Mesendoderm (in vitro differentiated cells): ENCODE data around the gene SLC16A3.
"Not testable (repeated sequence)": the region's sequence is repeated elsewhere in the genome, so short reads cannot be mapped to it uniquely, and the experiment has no call there.

Source experiments
- DNase-seq: peaks from one replicate; pipeline ENCODE4 v3.0.0; 2013
- H2AK5ac ChIP-seq: 2 replicates; pipeline ENCODE4 v1.6.1; 2013; ENCODE audit warnings: low read length, inconsistent platforms
- H2BK120ac ChIP-seq: 2 replicates; pipeline ENCODE4 v1.6.1; 2013; ENCODE audit warnings: low read depth, mild to moderate bottlenecking, low read length, moderate library complexity, mixed read lengths
- H2BK15ac ChIP-seq: replicated peaks from 2 replicates; pipeline ENCODE4 v1.6.1; 2013; ENCODE audit warnings: low read depth, mild to moderate bottlenecking, moderate library complexity
- H2BK5ac ChIP-seq: 2 replicates; pipeline ENCODE4 v1.6.1; 2013; ENCODE audit warnings: low read length, inconsistent platforms
- H3K18ac ChIP-seq: 2 replicates; pipeline ENCODE4 v1.6.1; 2013; ENCODE audit warnings: mild to moderate bottlenecking, low read length, mixed read lengths
- H3K23ac ChIP-seq: one replicate; pipeline ENCODE4 v1.6.1; 2013; ENCODE audit warnings: low read length
- H3K27ac ChIP-seq: 2 replicates; pipeline ENCODE4 v1.5.1; 2013; ENCODE audit warnings: low read depth, mild to moderate bottlenecking, inconsistent platforms, low read length, moderate library complexity
- H3K27me3 ChIP-seq: 2 replicates; pipeline ENCODE4 v1.6.1; 2013; ENCODE audit warnings: low read length, control low read depth, mild to moderate bottlenecking, inconsistent platforms; ENCODE audit not compliant: insufficient read depth, poor library complexity
- H3K36me3 ChIP-seq: 2 replicates; pipeline ENCODE4 v1.6.1; 2013; ENCODE audit warnings: low read length, inconsistent platforms; ENCODE audit not compliant: control insufficient read depth, insufficient read depth
- H3K4ac ChIP-seq: one replicate; pipeline ENCODE4 v1.6.1; 2013; ENCODE audit warnings: low read depth, mild to moderate bottlenecking, low read length, moderate library complexity
- H3K4me1 ChIP-seq: 2 replicates; pipeline ENCODE4 v1.6.1; 2013; ENCODE audit warnings: low read depth, low read length, inconsistent platforms; ENCODE audit not compliant: control insufficient read depth
- H3K4me2 ChIP-seq: 2 replicates; pipeline ENCODE4 v1.6.1; 2013; ENCODE audit warnings: low read length
- H3K4me3 ChIP-seq: 2 replicates; pipeline ENCODE4 v1.5.1; 2013; ENCODE audit warnings: mild to moderate bottlenecking, low read length
- H3K56ac ChIP-seq: one replicate; pipeline ENCODE4 v1.6.1; 2013; ENCODE audit warnings: low read length
- H3K79me1 ChIP-seq: 2 replicates; pipeline ENCODE4 v1.6.1; 2013; ENCODE audit warnings: low read length, inconsistent platforms
- H3K79me2 ChIP-seq: 2 replicates; pipeline ENCODE4 v1.6.1; 2013; ENCODE audit warnings: mild to moderate bottlenecking, low read length; ENCODE audit not compliant: control insufficient read depth, insufficient read depth
- H3K9ac ChIP-seq: 2 replicates; pipeline ENCODE4 v1.6.1; 2013; ENCODE audit warnings: low read length, inconsistent platforms
- H4K5ac ChIP-seq: one replicate; pipeline ENCODE4 v1.6.1; 2013; ENCODE audit warnings: low read length
- H4K8ac ChIP-seq: one replicate; pipeline ENCODE4 v1.6.1; 2013; ENCODE audit warnings: low read depth, mild to moderate bottlenecking, control low read depth, low read length, moderate library complexity
- WGBS: extraction: QIAGEN DNeasy Blood & Tissue Kit; methylation state at CpG from one replicate; pipeline ENCODE4 v1.1.7; 2013; ENCODE audit warnings: low lambda C conversion rate, missing lambda C conversion rate; ENCODE audit not compliant: insufficient coverage; ENCODE audit errors: extremely low coverage; 5-methylcytosine and 5-hydroxymethylcytosine counted together

The SLC16A3 gene

GRCh38 chr17:82249896-82250581, 21.2 kb downstream of the SLC16A3 start:
- H3K27me3 ChIP-seq, result no peaks in the 10 kb centered on the region
- no peak overlapping the region for H3K23ac ChIP-seq
- H3K4me3 ChIP-seq, result no peak overlapping the region
- peaks cover 37% of the 10 kb centered on the region for H3K36me3 ChIP-seq
- DNase-seq, result no peak
- no peak overlapping the region for H3K9ac ChIP-seq
- H3K4ac ChIP-seq, result no peak overlapping the region
- H4K8ac ChIP-seq, result no peak overlapping the region
- no peak overlapping the region for H2AK5ac ChIP-seq
- no peak overlapping the region for H3K56ac ChIP-seq
- H3K4me2 ChIP-seq, result no peak overlapping the region
- H2BK5ac ChIP-seq, result no peak overlapping the region
- no peak overlapping the region for H3K18ac ChIP-seq
- no peak overlapping the region for H4K5ac ChIP-seq
- H3K4me1 ChIP-seq, result no peaks in the 10 kb centered on the region
- H3K79me2 ChIP-seq, result peaks cover 6% of the 10 kb centered on the region
- no peak overlapping the region for H2BK120ac ChIP-seq
- no peak overlapping the region for H2BK15ac ChIP-seq
- no peak overlapping the region for H3K27ac ChIP-seq
- no CpG with 5 or more reads among the region's 33 CpGs for WGBS
- peaks cover 23% of the 10 kb centered on the region for H3K79me1 ChIP-seq

- Histone ChIP-seq H4K8ac (no peak overlapping the region), H3K56ac (no peak overlapping the region), H3K4me3 (no peak overlapping the region), H3K27ac (no peak overlapping the region), H4K5ac (no peak overlapping the region), H3K18ac (no peak overlapping the region), H3K4me2 (no peak overlapping the region), H2AK5ac (no peak overlapping the region), H3K9ac (no peak overlapping the region), H3K4ac (no peak overlapping the region), H2BK120ac (no peak overlapping the region), H3K36me3 (peaks cover 37% of the 10 kb centered on the region), H2BK5ac (no peak overlapping the region), H2BK15ac (no peak overlapping the region), H3K23ac (no peak overlapping the region), H3K79me2 (peaks cover 6% of the 10 kb centered on the region), H3K79me1 (peaks cover 28% of the 10 kb centered on the region), H3K4me1 (no peaks in the 10 kb centered on the region), H3K27me3 (no peaks in the 10 kb centered on the region)
- DNase-seq, result no peak
- WGBS, result no CpG with 5 or more reads among the region's 25 CpGs
Observed at GRCh38 chr17:82250868-82251500, 22.1 kb downstream of the SLC16A3 start.

- Histone ChIP-seq H3K18ac (no peak overlapping the region), H3K4me1 (no peaks in the 10 kb centered on the region), H3K27ac (no peak overlapping the region), H2AK5ac (no peak overlapping the region), H3K23ac (no peak overlapping the region), H3K9ac (no peak overlapping the region), H2BK120ac (no peak overlapping the region), H3K36me3 (peaks cover 38% of the 10 kb centered on the region), H2BK5ac (no peak overlapping the region), H3K79me1 (peaks cover 30% of the 10 kb centered on the region), H3K27me3 (no peaks in the 10 kb centered on the region), H3K4me2 (no peak overlapping the region), H3K56ac (no peak overlapping the region), H4K5ac (no peak overlapping the region), H3K4ac (no peak overlapping the region), H3K4me3 (no peak overlapping the region), H4K8ac (no peak overlapping the region), H2BK15ac (no peak overlapping the region), H3K79me2 (peaks cover 14% of the 10 kb centered on the region)
- no peak for DNase-seq
- no CpG with 5 or more reads among the region's 28 CpGs for WGBS
Observed at GRCh38 chr17:82252511-82253178, 23.8 kb downstream of the SLC16A3 start.

GRCh38 chr17:82253179-82253544, 24.3 kb downstream of the SLC16A3 start:
- Histone ChIP-seq H4K8ac (no peak overlapping the region), H3K79me2 (peaks cover 16% of the 10 kb centered on the region), H3K4me2 (no peak overlapping the region), H3K27me3 (no peaks in the 10 kb centered on the region), H3K9ac (no peak overlapping the region), H3K4me3 (no peak overlapping the region), H2BK15ac (no peak overlapping the region), H2AK5ac (no peak overlapping the region), H3K4me1 (no peaks in the 10 kb centered on the region), H3K4ac (no peak overlapping the region), H4K5ac (no peak overlapping the region), H3K79me1 (peaks cover 33% of the 10 kb centered on the region), H3K56ac (no peak overlapping the region), H2BK120ac (no peak overlapping the region), H3K23ac (no peak overlapping the region), H2BK5ac (no peak overlapping the region), H3K18ac (no peak overlapping the region), H3K36me3 (peaks cover 38% of the 10 kb centered on the region), H3K27ac (no peak overlapping the region)
- WGBS, result no CpG with 5 or more reads among the region's 12 CpGs
- DNase-seq, result no peak

- H3K27ac ChIP-seq, DNase-seq, H3K56ac ChIP-seq, H2BK120ac ChIP-seq, H3K23ac ChIP-seq, H3K4me3 ChIP-seq, H3K27me3 ChIP-seq, H3K18ac ChIP-seq, H3K4me2 ChIP-seq, H3K4ac ChIP-seq, H3K4me1 ChIP-seq, H4K8ac ChIP-seq, H4K5ac ChIP-seq, H3K9ac ChIP-seq, H2BK5ac ChIP-seq, H2AK5ac ChIP-seq, H2BK15ac ChIP-seq: not testable (repeated sequence)
- peaks cover 16% of the 10 kb centered on the region for H3K79me2 ChIP-seq
- peaks cover 35% of the 10 kb centered on the region for H3K36me3 ChIP-seq
- WGBS, result no CpG with 5 or more reads among the region's 39 CpGs
- peaks cover 33% of the 10 kb centered on the region for H3K79me1 ChIP-seq
Observed at GRCh38 chr17:82254096-82254495, 25.3 kb downstream of the SLC16A3 start.
